Measurements from ENCODE around the gene CASZ1. TPM values are rescaled to one million over a fixed set of nuclear protein-coding genes. Genes with fewer than 3 reads are reported as not detected.

The CASZ1 gene
- total RNA-seq, 4 donors from 2014 or later, result 22.1 to 47.4 (median 28.0) TPM

GRCh38 chr1:10663678-10664035 is 132.8 kb downstream of the CASZ1 start:
- H3K27me3 ChIP-seq, result no peaks in the 10 kb centered on the region
- peak overlapping the region; percentile 84 to 95 (median 92) for H3K27ac ChIP-seq
- ATAC-seq, result peak; percentile 70
- peaks cover 6 to 73% (median 29%) of the 10 kb centered on the region in 3 donors for H3K4me1 ChIP-seq
- H3K36me3 ChIP-seq, result peaks cover 0 to 31% of the 10 kb centered on the region in 2 donors
- no peaks in the 10 kb centered on the region for H3K9me3 ChIP-seq
- peak; percentile 58 for TF ChIP-seq POLR2AphosphoS5 (IDR thresholded peaks at IDR 0.05)
- no peak for TF ChIP-seq EP300 (IDR thresholded peaks at IDR 0.05)
- TF ChIP-seq CTCF (IDR thresholded peaks at IDR 0.05), result peak in 1 of 4 experiments; percentile 3
- TF ChIP-seq POLR2A (IDR thresholded peaks at IDR 0.05), result peak; percentile 43 to 72
- 0% methylated on average over 6 of the region's 15 CpGs; no CpG with 5 or more reads in 1 of the 2 donors for WGBS, 2 donors (ENCODE audit: low coverage in 1 of 2)
- peak overlapping the region in 1 of 2 donors; percentile 16 for H3K4me3 ChIP-seq

DNA sequence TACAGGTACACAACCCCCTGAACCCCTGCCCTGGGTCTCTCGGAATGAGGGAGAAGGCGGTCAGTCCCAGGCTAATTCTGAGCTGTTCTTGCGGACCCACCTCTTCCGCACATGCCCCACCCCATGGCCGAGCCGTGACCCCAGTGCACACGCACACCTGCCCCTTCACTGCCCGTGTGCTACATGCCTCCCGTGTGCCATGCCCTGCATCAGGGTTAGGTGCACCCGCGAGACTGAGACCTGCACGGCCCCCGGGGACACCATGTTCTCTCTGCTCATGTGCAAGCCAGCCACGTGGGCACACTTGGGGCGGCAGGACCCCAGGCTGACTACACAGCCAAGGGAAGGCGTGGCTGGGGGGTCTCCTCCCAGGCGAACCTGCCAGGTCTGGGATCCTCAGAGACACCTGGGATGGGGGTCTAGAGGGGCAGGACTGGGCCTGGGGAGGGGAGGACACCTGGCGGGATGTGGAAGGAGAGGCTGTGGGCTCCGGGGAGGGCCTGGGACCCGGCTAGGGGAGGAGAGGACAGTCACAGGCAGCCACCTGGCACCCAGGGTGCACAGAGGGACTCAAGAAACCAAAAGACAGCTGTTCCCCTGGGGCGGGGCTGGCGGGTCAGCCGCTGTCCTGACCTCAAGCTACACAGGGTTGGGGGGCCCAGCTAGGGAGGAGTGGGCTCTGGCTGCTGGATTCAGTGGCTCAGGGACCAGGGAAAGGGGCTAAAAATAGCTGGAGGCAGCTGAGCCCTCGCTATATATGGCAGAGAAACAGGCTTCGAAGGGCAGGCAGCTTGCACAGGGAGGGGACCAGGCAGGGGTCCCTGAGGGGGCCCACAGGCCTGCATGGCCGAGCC is 133.4 kb downstream of the CASZ1 start:
- ATAC-seq, result no peak
- Histone ChIP-seq H3K9me3 (no peaks in the 10 kb centered on the region), H3K4me1 (peaks cover 6 to 73% (median 29%) of the 10 kb centered on the region in 3 donors), H3K4me3 (peak overlapping the region in 1 of 2 donors; percentile 16), H3K36me3 (peaks cover 0 to 31% of the 10 kb centered on the region in 2 donors), H3K27me3 (no peaks in the 10 kb centered on the region), H3K27ac (peak overlapping the region; percentile 84 to 95 (median 92))
- no peak for TF ChIP-seq POLR2A (IDR thresholded peaks at IDR 0.05)
- TF ChIP-seq POLR2AphosphoS5 (IDR thresholded peaks at IDR 0.05), result no peak
- TF ChIP-seq CTCF (IDR thresholded peaks at IDR 0.05), result no peak
- TF ChIP-seq EP300 (IDR thresholded peaks at IDR 0.05), result no peak
- whole genome bisulfite sequencing, 2 donors (ENCODE audit: low coverage in 1 of 2), result 39 to 40% methylated on average over 1 to 5 of the region's 26 CpGs

DNA sequence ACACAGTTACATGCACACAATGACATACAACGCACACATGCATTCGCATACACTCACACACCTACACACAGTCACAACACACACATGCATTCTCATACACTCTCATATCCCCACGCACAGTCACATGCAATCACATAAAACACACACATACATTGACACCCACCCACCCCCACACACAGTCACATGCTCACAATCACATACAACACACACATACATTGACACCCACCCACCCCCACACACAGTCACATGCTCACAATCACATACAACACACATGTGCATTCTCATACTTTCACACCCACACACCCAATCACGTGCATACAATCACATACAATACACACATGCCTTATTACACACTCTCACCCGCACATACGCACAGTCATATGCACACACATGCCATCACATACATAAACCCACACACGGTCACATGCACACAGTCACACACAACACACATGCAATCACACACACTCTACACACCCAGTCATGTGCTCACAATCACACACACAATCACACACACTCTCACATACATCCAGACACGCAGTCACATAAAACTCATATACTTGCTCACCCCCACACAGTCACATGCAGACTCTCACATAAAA is 134.3 kb downstream of the CASZ1 start:
- Histone ChIP-seq H3K36me3 (peaks cover 0 to 31% of the 10 kb centered on the region in 2 donors), H3K4me3 (no peak overlapping the region), H3K27me3 (no peaks in the 10 kb centered on the region), H3K27ac (peak overlapping the region in 3 of 4 donors; percentile 90 to 95 (median 93)), H3K9me3 (no peaks in the 10 kb centered on the region), H3K4me1 (peaks cover 6 to 73% (median 23%) of the 10 kb centered on the region in 3 donors)
- no peak for ATAC-seq
- 89 to 93% methylated on average over 8 of the region's 8 CpGs for whole genome bisulfite sequencing, 2 donors (ENCODE audit: low coverage in 1 of 2)
- TF ChIP-seq EP300 (IDR thresholded peaks at IDR 0.05) (no peak), POLR2AphosphoS5 (IDR thresholded peaks at IDR 0.05) (no peak), POLR2A (IDR thresholded peaks at IDR 0.05) (no peak), CTCF (IDR thresholded peaks at IDR 0.05) (no peak)

DNA sequence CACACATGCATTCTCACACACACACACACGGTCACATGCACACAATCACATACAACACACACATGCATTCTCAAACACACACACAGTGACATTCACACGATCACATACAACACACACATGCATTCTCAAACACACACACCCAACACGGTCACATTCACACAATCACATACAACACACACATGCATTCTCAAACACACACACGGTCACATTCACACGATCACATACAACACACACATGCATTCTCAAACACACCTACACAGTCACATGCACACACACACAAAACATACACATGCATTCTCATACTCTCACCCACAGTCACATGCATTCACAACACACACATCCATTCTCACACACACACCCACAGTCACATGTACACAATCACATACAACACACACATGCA is 135.0 kb downstream of the CASZ1 start:
- Histone ChIP-seq H3K27ac (no peak overlapping the region), H3K9me3 (no peaks in the 10 kb centered on the region), H3K4me3 (no peak overlapping the region), H3K36me3 (peaks cover 0 to 31% of the 10 kb centered on the region in 2 donors), H3K27me3 (no peaks in the 10 kb centered on the region), H3K4me1 (peaks cover 6 to 73% (median 29%) of the 10 kb centered on the region in 3 donors)
- no peak for ATAC-seq
- no peak for TF ChIP-seq POLR2AphosphoS5 (IDR thresholded peaks at IDR 0.05)
- TF ChIP-seq POLR2A (IDR thresholded peaks at IDR 0.05), result no peak
- no peak for TF ChIP-seq EP300 (IDR thresholded peaks at IDR 0.05)
- 84 to 96% methylated on average over 5 of the region's 5 CpGs for WGBS, 2 donors (ENCODE audit: low coverage in 1 of 2)
